ENCODE results near the gene ETV1.

Gene ETV1

GRCh38 chr7:13874783-13875182, 114.7 kb downstream of the ETV1 start:
- no peak for TF ChIP-seq CTCF (conservative IDR thresholded peaks at IDR 0.05; ENCODE audit: low read length)
- DNase-seq (ENCODE audit: low read depth): peak; percentile 88
- peak overlapping the region; percentile 5 for H3K4me3 ChIP-seq (ENCODE audit: low read length)

DNA sequence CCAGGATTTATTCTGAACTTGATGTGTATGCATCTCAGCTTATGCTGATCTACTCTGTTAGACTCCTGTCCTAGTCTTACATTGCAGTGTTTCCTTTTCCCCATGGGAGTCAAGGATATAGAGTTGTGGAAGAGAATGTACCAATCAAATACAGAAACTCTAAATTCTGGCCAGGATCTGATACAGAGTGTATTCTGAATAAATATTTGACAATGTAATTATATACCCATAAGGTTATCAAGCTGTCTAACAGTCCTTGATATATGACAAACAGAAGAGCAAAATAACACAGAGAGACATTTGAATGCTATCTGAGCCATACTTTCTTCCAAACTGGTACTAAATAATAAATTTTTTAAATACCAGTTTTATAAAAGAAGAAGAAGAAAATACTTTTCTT, 116.8 kb downstream of the ETV1 start:
- DNase-seq (ENCODE audit: low read depth): no peak
- TF ChIP-seq CTCF (conservative IDR thresholded peaks at IDR 0.05; ENCODE audit: low read length): no peak
- no peak overlapping the region for H3K4me3 ChIP-seq (ENCODE audit: low read length)

GRCh38 chr7:13871008-13871407, 118.5 kb downstream of the ETV1 start:
- no peak for TF ChIP-seq CTCF (conservative IDR thresholded peaks at IDR 0.05; ENCODE audit: low read length)
- no peak overlapping the region for H3K4me3 ChIP-seq (ENCODE audit: low read length)
- no peak for DNase-seq (ENCODE audit: low read depth)

DNA sequence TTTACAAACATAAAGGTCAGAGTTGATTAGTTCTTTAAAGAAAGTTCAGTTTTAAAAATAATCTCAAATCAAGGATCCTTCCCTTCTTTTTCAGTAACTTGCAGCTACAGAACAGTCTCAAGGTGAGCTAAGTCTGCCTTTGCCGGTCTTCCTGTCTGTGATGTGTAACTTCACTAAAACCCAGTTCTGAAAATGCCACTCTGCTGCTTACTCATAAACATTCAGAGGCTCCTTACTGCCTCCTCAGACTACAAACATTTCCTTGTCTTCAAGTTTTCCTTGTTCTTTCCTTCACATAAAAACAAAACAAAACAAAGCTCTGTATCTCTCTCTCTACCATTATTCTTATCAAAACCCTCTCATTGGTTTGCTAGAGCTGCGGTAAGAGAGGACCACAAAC, 128.7 kb downstream of the ETV1 start:
- no peak overlapping the region for H3K4me3 ChIP-seq (ENCODE audit: low read length)
- no peak for DNase-seq (ENCODE audit: low read depth)
- no peak for TF ChIP-seq CTCF (conservative IDR thresholded peaks at IDR 0.05; ENCODE audit: low read length)

- no peak for TF ChIP-seq CTCF (conservative IDR thresholded peaks at IDR 0.05; ENCODE audit: low read length)
- no peak overlapping the region for H3K4me3 ChIP-seq (ENCODE audit: low read length)
- DNase-seq (ENCODE audit: low read depth): no peak
Measured at GRCh38 chr7:13856012-13856411, 133.5 kb downstream of the ETV1 start.

GRCh38 chr7:13852281-13852968, 137.0 kb downstream of the ETV1 start:
- TF ChIP-seq CTCF (conservative IDR thresholded peaks at IDR 0.05; ENCODE audit: low read length): no peak
- no peak overlapping the region for H3K4me3 ChIP-seq (ENCODE audit: low read length)
- DNase-seq (ENCODE audit: low read depth): no peak

GRCh38 chr7:13851736-13852135, 137.7 kb downstream of the ETV1 start:
- peak; percentile 57 for DNase-seq (ENCODE audit: low read depth)
- no peak overlapping the region for H3K4me3 ChIP-seq (ENCODE audit: low read length)
- TF ChIP-seq CTCF (conservative IDR thresholded peaks at IDR 0.05; ENCODE audit: low read length): no peak

Data from AG10803 (cell line).